SIG-M5 treated with dmso at 0.1 percent for 504 hours (cell line): Measurements from ENCODE around the gene RNF157.

Experiments
- DNase-seq: peaks from one replicate; lab custom pipeline; 2025; ENCODE audit not compliant: unreplicated experiment; lab: John Stamatoyannopoulos, UW

Gene RNF157

DNA sequence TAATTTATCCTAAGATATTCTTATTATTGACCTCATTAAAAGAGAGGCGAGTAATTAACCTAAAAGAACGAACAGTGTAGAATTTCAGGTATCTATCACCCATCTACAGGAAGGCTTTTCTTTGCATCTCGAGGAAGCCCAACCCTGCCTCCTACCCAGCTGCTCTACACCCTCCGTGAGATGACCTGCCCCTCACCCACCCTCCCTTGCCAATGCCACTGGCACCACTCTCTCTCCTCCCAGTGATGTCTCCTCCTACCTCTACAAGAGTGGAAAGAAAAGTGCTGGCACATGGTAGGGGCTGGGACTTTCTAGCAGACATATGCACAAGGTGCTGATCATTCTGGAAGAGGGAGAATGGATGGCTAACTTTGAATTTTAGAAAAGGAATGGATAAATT, 76.4 kb downstream of the RNF157 start:
- no peak for DNase-seq

DNA sequence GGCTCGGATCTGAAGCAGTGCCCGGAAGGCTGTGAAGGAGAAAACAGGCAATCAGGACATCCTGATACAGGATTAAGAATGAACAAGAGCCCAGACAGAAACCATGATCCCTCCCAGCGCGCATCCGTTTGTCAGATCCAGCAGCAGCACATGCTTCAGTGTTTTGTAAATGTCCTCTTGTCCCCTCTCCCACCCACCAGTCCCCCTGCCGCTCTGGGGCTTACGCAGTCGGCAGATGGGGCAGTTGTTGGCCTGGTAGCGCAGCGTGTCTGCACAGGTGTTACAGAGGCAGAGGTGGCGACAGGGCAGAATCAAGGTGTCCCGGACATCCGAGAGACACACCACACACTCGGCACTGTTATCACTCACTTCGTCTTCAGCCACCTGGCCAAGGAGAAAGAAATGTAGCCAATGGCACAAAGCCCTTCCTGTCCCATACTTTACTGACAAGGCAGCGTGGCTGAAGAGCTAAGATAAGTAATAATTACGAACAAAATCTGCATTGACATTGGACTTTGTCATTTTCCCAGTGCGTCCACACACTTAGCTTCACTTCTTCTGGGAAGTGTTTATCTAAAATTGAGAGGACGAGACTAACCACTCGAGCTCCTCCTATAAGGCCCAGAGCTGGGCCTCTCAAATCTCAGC, 78.5 kb downstream of the RNF157 start:
- no peak for DNase-seq

DNA sequence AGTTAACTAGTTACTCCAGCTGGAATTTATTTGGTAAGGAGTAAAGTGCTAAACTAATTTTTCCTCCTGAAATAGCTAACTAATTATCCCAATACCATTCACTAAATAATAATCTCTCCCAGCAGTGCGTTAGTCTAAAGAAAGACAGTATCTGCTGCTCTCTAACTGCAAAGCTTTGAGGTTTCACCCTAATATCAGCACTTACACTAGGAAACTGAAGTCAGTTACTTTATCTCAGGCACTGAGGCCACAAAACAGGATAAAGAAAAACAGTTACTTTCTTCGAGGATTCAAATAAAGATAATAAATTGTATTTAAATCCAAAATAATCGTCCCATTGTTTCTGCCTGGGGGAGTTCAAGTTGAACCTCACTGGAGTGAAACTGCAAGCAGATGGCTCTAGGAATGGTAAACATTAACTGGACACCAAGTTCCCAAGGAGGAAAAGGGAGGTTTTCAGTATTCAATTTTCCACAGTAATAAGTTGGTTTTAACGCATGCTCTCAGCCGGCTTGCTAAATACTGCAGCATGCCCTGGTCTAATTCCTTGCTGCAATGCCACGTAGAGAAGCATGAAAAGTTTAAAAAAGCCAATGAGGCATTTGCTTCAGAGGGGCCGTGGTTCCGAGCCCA, 79.3 kb downstream of the RNF157 start:
- no peak for DNase-seq

DNA sequence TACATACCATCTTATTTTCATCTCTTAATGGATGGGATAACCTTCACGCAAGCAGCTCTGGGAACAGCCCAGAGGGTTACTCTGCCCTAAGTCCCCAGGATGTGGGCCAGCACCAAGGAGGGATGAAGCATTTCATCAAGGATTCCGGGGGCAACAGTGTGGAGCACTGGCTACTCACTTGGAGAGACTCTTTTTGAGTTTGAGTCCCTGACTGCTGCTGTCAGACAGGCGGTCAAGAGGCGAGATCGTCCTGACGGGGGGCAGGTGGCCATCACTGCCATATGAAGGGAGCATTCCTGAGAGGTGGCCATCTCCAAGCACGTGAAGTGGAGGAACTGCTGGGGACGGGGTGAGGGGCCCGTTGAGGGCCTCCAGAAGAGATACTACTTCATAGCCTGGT, 81.1 kb downstream of the RNF157 start:
- no peak for DNase-seq

DNA sequence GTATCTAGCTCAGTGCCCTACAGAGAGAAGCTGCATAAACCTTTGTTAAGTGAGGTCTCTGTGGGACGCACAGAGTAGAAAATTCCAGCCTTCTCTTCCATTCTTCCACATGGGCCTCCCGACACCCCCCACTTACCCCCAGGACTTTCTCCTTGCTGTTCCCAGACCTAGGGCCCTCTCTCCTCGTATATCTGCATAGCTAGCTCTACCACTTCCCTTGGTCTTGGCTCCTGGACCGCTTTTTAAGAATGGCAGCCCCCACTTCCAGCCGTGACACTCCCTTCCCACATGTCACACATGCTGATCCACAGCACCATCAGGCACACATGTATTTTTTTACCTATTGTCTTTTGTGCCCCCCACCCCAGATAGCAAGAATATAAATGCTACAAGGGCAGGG, 82.5 kb downstream of the RNF157 start:
- DNase-seq, result no peak

DNA sequence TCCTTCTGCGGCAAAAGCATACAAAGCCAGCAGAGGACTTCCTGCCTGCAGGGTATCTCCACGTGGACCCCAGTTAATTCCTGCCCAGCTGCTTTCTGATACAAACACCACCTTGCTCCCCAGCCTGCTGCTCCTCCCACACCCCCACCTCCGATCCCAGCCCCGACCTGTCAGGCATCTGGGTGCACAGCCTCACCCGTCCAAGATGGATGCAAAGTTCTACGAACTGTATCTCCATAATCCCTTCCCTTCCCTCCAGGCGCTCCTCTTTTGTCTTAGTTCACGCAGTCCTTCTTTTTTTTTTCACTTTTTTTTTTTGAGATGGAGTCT, 83.7 kb downstream of the RNF157 start:
- DNase-seq, result no peak

DNA sequence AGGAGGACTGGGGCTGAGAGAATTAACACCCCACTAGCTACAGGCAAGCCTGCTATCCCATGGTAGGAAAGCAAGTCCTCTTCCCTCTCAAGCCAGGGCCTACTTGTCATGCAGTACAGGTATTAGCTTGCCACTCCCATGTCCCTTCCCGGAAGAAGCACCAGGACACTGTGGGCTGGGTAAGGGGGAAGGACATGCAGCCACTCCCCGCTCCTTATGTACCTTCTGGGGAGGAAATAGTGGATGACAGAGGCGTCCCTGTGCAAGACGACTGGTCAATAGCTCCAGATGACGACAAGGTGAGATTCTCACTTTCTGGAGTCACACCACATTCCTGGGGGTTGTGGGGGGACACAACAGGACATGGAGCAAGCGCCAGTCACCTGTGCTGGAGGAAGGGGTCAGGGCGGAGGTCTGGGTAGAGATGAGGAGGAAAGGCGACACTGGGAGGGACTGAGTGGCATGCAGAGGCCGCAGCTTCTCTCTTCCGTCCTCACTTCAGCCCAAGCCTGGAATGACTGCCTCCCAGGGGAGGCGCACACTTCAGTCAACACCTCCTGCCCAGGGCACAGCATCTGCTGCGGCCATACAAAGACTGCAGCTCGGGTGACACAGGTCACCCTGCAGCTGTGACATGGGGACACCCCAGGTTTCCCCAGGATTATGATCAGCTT, 84.2 kb downstream of the RNF157 start:
- no peak for DNase-seq

DNA sequence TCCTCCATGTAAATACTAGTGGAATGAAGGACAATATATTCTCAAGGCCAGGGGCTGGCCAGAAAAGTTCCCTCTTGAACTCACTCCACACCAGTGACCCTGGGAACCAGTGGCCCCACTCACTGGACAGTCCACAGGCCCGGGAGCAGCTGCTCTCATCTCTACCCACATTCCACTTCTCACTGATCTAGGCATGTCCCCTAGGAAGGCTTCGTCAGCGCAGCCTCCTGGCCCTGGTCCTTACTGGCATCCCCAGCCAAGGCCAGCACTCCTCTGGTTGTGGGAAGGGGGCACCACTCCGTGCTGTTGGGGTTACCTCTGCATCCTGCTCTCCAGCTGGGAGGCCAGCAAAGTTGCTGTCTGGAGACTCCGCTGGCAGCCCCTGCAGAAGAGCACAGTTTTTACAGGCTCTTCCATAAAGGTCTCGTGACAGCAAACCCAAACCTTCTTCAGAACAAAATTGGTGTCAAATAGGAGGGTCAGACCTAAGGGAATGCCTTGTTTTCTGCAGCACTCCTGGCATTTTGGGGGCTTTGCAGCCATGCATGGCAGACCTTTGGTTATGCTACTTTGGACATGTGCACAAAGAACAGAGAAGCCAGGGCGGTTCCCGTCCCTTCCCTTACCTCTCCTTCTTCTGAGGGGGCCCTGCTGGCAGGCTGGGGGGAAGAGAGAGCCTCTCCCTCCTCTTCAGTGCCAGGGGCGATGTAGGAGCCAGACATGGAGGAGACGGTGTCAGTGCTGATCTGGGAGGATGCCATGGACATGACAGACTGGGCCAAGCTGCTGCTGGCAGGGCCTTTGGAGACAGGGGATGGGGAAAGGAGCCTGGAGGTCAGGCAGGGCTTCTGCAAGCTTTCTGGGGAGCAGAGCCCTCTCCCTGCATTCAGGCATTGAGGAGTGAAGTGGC, 85.1 kb downstream of the RNF157 start:
- DNase-seq, result no peak

DNA sequence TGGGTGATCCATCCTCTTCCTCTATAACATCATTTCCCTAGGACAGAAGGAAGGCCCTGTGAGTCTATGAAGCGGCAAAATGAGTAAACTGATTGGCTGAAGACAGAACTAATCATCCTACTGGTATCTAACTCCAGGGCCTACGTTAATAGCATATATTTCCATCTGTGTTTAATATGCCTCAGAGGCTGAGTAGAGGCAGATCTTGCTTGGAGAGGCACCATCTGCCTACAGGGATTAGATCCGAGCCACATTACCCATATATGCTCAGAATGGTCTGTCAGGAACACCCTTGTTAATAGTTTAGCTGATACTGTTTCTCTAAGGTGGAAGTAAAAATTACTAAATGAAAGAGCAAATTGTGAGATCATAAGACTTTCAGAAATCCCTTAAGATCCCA, 86.0 kb downstream of the RNF157 start:
- no peak for DNase-seq

DNA sequence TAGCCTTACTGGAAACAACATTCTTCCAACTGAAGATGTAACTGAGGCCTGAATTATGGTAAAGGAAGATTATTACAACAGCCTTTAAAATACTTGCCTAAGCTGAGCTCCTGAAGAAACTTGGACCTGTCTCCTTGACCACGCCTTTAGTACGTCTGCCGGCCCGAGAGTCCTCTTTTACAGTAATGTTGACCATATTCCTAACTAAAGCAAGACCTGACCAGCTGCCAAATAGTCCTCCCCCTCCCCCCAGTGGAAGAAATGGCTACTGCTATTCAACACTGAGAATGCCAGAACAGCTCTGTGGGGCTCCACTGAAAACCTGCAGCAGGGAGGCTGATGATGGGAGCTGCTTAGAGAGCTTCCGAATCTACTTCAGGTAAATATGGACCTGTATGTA, 86.7 kb downstream of the RNF157 start:
- DNase-seq, result no peak

DNA sequence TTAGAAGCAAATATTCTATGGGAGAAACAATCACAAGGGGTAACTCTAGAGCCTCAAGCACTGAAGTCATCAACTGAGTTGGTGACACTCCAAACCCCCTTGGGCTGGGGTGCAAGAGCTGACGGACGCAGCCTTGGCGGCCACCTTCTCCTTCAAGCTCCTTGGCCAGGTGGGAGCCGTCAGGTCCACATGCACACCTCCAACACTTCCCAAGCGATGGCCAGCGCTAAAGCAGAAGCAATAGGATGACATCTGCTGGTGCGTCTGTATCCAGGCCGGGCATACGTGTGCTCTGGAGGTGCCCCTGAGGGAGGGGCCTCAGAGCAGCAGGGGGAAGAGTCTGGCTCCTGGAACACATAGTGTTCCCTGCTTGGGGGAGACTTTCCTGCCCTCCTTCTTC, 87.1 kb downstream of the RNF157 start:
- no peak for DNase-seq

DNA sequence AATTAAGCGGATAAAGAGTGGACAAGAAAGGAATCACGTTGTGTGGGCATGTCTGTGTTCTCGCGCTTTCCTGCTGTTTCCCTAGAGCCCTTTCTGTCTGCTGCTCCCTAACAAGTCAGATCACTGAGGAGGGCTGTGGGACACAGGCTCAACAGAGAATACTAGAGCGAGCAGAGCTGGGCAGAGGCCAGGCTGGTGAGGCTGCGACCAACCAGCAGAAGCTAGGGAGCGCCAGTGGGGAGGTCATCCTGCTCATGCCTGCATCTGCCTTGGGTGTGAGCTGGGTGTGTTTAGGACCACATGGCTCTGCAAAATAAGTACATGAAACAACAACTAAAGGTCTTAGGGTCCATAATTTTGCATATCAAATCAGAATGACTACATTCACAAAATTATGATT, 87.7 kb downstream of the RNF157 start:
- no peak for DNase-seq

DNA sequence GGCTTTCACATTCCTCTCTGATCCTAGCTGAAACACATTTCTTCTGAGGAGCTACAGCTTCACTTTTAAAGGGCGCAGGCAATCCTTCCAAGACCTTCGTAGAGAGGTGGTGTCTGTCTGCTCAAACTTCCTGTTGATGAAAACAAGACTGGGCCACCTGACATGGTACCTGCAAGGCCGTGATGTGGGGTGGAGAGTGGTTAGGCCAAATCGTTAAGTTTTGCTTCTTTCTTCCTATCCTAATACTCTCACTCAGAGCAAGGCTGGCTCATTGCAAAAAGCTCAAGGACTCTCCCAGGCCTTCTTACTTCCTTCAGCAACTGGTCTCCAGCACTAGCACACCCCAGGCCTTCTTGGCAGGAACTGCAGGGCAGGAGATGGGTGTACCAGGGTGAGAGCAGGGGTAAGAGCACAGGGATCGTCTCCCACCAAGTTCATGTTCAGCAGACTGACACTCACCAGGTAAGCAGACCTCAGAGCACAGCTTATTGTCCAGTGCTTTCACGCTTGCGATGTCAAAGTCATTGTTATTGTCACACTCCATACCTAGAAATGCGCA, 88.3 kb downstream of the RNF157 start:
- DNase-seq, result no peak

DNA sequence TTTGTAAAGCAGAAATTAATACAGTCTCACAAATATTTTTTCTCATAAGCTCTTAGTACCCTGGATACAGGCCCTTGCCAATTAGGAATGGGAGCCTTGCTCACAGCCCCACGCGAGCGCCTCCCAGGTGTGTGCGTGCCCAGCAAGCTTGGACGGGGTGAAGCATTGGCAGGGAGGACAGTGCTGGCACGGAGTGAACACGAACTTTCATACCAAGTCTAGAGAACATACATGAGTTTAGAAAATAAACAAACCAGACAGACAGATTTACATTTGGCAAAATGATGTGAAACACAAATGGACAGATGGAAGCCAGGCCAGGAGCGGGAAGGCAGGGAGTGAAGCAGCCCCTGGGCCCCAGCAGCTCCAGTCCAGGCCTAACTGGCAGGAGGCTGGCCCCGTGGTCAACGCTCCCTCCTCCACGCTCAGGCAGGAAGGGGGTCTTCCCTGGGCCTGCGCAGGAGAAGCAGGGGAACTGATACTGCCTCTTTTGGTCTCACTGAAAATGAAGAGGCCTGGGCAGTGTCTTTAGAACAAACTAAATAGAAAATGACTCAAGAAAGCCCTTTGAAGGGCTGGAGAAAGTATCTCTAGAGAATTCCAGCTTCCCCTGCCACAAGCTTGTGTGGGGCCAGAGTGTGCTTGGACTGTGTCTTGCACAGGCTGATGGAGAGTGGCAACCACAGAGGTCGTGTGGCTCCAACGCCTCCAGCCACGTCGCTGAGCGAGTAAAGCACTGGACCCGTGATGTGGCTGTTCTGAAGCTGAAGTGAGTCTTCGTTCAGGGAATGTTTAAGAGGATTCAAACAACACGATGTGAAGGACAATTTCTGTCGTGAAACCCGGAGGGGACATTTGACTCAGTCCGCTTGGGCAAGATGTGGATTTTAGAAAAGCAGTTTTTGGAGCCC, 89.3 kb downstream of the RNF157 start:
- DNase-seq, result no peak

DNA sequence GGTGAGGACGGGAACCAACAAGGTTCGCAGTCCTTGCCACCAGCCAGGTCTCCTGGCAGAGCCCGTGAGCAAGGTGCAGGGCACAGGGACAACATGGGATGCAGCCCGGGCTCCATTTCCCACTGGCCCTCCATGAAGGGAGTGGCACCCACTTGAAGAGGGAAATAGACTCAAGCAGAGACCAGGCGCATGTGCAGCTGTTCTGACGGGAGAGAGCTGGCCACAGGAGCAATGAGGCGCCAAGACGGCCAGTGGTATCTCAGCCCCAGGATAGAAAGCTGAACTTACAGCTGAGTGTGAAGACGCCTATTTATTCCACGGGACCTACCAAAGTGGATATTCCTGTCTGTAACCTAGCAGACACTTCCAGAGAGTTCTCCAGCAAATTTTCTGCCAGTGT, 91.1 kb downstream of the RNF157 start:
- DNase-seq, result no peak

DNA sequence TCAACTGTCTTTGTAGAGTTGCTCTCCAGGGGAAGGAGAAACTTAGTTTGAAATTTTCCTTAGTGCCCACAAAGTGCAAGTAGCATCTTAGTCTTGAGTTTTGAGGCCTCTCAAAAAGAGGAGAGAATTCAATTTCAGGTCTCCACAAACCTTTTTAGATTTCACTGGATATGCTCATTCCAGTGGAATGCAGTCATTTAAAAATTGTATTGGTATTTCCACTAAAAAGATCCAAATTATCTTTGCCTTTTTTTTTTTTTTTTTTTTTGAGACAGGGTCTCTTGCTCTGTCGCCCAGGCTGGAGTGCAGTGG, 92.3 kb downstream of the RNF157 start:
- DNase-seq, result no peak

DNA sequence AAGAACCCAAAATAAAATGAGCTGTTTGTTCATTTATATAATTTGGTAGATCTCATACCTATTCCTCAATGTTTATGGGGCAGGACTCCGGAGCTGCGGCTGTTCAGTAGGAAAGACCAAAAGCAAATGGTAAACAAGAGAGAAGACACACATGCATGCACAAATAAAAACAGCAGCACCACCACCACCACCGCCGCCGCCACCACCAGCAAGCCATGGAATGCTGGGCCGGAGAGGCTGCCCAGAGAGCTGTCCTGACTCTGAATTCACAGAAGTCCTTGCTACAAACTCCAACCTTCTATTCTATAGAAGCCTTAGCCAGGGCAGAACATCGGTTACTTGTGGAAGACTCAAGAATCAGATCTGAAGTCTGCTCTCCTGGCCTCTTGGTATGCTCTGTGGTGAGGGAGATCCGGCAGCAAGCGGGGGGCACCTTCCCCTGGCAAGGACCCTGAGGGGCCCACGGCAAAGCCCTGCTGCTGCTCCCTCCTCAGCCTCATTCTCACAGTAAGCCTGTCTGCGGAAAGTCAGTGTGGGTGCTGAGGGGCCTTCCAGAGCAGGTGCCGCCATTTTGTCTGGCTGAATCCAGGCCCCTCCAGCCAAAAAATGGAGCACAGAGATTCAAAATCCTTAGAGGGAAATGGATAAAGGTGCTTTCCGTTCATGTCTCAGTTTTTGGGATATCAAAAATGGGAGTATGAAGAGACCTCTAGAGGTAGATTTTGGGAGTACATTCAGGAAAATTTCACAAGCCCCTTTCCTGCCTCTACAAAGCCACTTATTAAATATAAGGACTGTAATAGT, 92.9 kb downstream of the RNF157 start:
- DNase-seq, result peak; percentile 44

DNA sequence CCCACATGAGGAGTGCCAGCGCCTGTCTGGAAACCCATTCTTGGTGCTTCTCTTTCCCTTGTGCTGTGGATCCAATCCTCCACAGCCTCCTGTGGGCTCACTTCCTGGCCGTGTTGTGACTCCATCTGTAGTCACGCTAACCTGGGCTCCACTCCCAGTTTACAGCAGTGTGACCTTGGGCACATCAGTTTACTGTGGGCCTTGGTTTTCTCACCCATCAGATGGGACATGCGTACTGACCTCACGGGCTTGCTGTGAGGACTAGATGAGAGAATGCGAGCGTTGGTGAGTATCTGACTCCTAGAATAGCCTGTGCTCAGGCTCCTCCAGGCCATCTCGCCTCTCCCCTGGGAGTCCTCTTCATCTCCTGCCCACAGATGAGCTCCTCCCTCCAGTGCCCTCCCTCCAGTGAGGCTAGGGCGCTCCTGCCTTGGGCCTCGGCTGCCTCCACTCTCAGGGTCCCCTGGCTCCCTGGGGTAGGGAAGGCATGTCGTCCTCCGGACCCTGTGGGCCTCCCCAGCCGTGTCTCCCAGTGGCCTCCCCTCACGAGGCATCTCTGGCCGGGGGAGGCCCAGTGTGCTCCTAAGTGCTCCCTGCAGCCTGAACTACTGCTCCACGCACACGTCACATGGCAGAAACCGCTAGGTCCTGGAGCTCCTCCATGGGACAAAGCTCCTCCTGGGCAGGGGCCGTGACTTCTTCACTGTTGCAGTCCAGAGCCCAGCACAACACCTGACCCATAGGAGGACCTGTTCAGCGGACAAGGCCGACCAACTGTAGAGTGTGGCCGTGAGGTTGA, 94.0 kb downstream of the RNF157 start:
- DNase-seq, result no peak
